ENCODE results near the gene METAP1D.

- TF ChIP-seq POLR2A (IDR thresholded peaks at IDR 0.05) = no peak
- TF ChIP-seq CTCF (IDR thresholded peaks at IDR 0.05) = no peak
These were observed 34.5 kb upstream of the METAP1D start for GRCh38 chr2:171965238-171965637.

All from breast epithelium (tissue), 3 donors.